ENCODE data around the gene STK39. TPM values are rescaled to one million over a fixed set of nuclear protein-coding genes. Genes with fewer than 3 reads are reported as not detected.

The STK39 gene
- polyA plus RNA-seq, 1 donor (not counting 4 experiments of a cell fraction or from before 2014, with no cell fraction given): 20.7 TPM

- no peak for TF ChIP-seq EZH2 (IDR thresholded peaks at IDR 0.05; ENCODE audit: low read length)
- TF ChIP-seq, protein P1, sequence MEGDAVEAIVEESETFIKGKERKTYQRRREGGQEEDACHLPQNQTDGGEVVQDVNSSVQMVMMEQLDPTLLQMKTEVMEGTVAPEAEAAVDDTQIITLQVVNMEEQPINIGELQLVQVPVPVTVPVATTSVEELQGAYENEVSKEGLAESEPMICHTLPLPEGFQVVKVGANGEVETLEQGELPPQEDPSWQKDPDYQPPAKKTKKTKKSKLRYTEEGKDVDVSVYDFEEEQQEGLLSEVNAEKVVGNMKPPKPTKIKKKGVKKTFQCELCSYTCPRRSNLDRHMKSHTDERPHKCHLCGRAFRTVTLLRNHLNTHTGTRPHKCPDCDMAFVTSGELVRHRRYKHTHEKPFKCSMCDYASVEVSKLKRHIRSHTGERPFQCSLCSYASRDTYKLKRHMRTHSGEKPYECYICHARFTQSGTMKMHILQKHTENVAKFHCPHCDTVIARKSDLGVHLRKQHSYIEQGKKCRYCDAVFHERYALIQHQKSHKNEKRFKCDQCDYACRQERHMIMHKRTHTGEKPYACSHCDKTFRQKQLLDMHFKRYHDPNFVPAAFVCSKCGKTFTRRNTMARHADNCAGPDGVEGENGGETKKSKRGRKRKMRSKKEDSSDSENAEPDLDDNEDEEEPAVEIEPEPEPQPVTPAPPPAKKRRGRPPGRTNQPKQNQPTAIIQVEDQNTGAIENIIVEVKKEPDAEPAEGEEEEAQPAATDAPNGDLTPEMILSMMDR (optimal IDR thresholded peaks at IDR 0.05 in 1 of 3, IDR thresholded peaks at IDR 0.05 in 1 of 3, conservative IDR thresholded peaks at IDR 0.05 in 1 of 3; ENCODE audit: extremely low read depth in 1 of 3, insufficient read depth in 2 of 3, low read length in 3 of 3): no peak
- FAIRE-seq: peak; percentile 52
- Histone ChIP-seq H3K27me3 (ENCODE audit: control insufficient read depth, extremely low read depth, insufficient read depth, low read length) (no peaks in the 10 kb centered on the region), H2AFZ (ENCODE audit: control insufficient read depth, low read length) (no peak overlapping the region), H3K79me2 (ENCODE audit: control insufficient read depth, insufficient read depth, low read length) (peaks cover 4% of the 10 kb centered on the region), H3K36me3 (ENCODE audit: control insufficient read depth in 2 of 2, extremely low read depth in 1 of 2, insufficient read depth in 2 of 2, low read length in 2 of 2) (no peaks in the 10 kb centered on the region), H3K9me1 (ENCODE audit: control insufficient read depth, extremely low read depth, insufficient read depth, low read length) (no peaks in the 10 kb centered on the region), H4K20me1 (ENCODE audit: control insufficient read depth, extremely low read depth, insufficient read depth, low read length) (no peaks in the 10 kb centered on the region), H3K9ac (ENCODE audit: control insufficient read depth, extremely low read depth, insufficient read depth, low read length) (no peak overlapping the region), H3K4me2 (ENCODE audit: control insufficient read depth, extremely low read depth, insufficient read depth, low read depth, low read length) (no peak overlapping the region), H3K4me3 (ENCODE audit: control insufficient read depth in 2 of 3, extremely low read depth in 1 of 3, insufficient read depth in 2 of 3, low read depth in 1 of 3, low read length in 3 of 3) (no peak overlapping the region), H3K4me1 (ENCODE audit: control insufficient read depth, extremely low read depth, insufficient read depth, low read length) (peaks cover 6% of the 10 kb centered on the region), H3K9me3 (ENCODE audit: control insufficient read depth, low read depth, low read length) (no peaks in the 10 kb centered on the region), H3K27ac (ENCODE audit: control insufficient read depth, insufficient read depth, low read length) (no peak overlapping the region)
- no peak for DNase-seq (ENCODE audit: low read depth, low spot score)
- dilution Hi-C loops (cut with MboI; ENCODE audit: extremely low pct_ligation_motif_present, low sequenced_read_pairs): no loop called here
These were observed 80.4 kb downstream of the STK39 start for GRCh38 chr2:168166902-168167510.

DNA sequence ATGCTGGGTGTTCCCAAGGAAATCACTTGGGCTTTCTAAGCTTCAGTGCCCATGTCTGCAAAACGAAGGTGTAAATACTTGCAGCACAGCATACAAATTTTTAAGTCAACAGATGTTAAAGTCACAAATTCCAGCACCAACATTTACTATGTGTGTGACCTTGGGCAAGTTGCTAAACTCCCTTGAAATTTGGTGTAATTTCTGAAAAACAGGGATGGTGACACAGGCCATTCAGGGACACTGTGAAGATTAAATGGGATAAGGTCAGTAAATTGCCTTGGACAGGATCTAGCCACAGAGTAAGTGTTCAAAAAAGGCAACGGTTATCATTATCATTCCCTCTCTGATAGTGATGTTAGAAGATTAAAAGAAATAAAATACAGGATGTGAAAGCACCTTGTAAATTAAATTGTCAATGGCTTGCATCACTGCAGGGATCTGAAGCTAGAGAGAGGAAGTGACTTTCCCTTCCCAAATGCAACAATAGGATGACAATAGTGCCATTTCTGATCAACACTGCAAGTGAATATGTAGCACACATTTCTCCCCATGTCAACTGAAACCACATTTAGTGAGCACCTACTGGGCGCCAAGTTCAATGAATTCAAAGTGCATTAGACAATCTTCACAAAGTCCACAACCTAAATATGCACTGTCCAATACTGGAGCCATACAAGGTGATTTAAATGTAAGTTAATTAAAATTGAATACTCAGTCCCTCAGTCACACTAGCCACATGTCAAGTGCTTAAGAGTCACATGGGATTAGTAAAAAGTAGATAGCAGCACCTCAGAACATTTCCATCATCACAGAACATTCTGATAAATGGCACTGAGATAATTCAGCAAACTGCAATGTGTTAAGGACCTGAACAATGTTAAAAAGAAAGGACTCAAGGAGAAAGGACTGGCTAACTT is 81.2 kb downstream of the STK39 start:
- Histone ChIP-seq H3K27ac (ENCODE audit: control insufficient read depth, insufficient read depth, low read length) (no peak overlapping the region), H2AFZ (ENCODE audit: control insufficient read depth, low read length) (no peak overlapping the region), H3K79me2 (ENCODE audit: control insufficient read depth, insufficient read depth, low read length) (peaks cover 4% of the 10 kb centered on the region), H3K4me1 (ENCODE audit: control insufficient read depth, extremely low read depth, insufficient read depth, low read length) (peaks cover 6% of the 10 kb centered on the region), H4K20me1 (ENCODE audit: control insufficient read depth, extremely low read depth, insufficient read depth, low read length) (no peaks in the 10 kb centered on the region), H3K27me3 (ENCODE audit: control insufficient read depth, extremely low read depth, insufficient read depth, low read length) (no peaks in the 10 kb centered on the region), H3K9ac (ENCODE audit: control insufficient read depth, extremely low read depth, insufficient read depth, low read length) (no peak overlapping the region), H3K4me3 (ENCODE audit: control insufficient read depth in 2 of 3, extremely low read depth in 1 of 3, insufficient read depth in 2 of 3, low read depth in 1 of 3, low read length in 3 of 3) (no peak overlapping the region), H3K9me1 (ENCODE audit: control insufficient read depth, extremely low read depth, insufficient read depth, low read length) (no peaks in the 10 kb centered on the region), H3K4me2 (ENCODE audit: control insufficient read depth, extremely low read depth, insufficient read depth, low read depth, low read length) (no peak overlapping the region), H3K9me3 (ENCODE audit: control insufficient read depth, low read depth, low read length) (no peaks in the 10 kb centered on the region), H3K36me3 (ENCODE audit: control insufficient read depth in 2 of 2, extremely low read depth in 1 of 2, insufficient read depth in 2 of 2, low read length in 2 of 2) (no peaks in the 10 kb centered on the region)
- TF ChIP-seq EZH2 (IDR thresholded peaks at IDR 0.05; ENCODE audit: low read length): no peak
- TF ChIP-seq, protein P1 (optimal IDR thresholded peaks at IDR 0.05 in 1 of 3, IDR thresholded peaks at IDR 0.05 in 1 of 3, conservative IDR thresholded peaks at IDR 0.05 in 1 of 3; ENCODE audit: extremely low read depth in 1 of 3, insufficient read depth in 2 of 3, low read length in 3 of 3): no peak
- peak; percentile 63 for FAIRE-seq
- no peak for DNase-seq (ENCODE audit: low read depth, low spot score)
- dilution Hi-C loops (cut with MboI; ENCODE audit: extremely low pct_ligation_motif_present, low sequenced_read_pairs): no loop called here
